ENCODE measurements around the gene SRP9. TPM values are rescaled to one million over a fixed set of nuclear protein-coding genes. Genes with fewer than 3 reads are reported as not detected.
"Not testable (repeated sequence)": the region's sequence is repeated elsewhere in the genome, so short reads cannot be mapped to it uniquely, and the experiment has no call there.

Gene SRP9
- total RNA-seq, 1 experiment from 2014 or later = 306 TPM

DNA sequence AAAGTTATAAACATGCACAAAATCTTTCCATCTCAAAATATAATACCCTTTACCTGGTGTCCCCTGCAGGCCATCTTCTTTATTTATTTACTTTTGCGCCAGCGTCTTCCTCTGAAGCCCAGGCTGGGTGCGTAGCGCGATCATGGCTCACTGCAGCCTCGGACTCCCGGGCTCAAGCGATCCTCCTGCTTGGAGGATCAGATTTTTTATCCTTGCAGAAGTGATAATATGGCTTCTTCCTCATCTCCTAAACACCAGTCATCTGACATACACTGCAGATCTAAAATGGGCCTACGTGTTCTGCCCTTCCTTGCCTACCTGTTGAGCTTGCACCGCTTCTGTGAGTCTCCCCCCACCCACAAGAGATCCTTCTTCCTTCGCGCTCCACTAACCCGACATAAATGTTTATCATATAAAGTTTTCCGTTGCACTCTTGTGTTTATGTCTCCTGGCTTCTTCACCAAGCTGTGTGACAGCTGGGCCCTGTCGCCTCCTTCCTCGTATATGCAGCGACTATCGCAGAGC lies 506 bp upstream of the SRP9 start:
- Histone ChIP-seq H3K9me2 (replicated peaks; ENCODE audit: low read length) (no peaks in the 10 kb centered on the region), H3K9me3 (ENCODE audit: low read length) (no peaks in the 10 kb centered on the region), H3K4me2 (ENCODE audit: low read length) (peak overlapping the region; percentile 90), H3F3A (ENCODE audit: low read length, unreplicated experiment) (peaks cover 9% of the 10 kb centered on the region), H3K36me3 (ENCODE audit: low read depth, low read length) (peaks cover 13% of the 10 kb centered on the region), H3K79me2 (ENCODE audit: low read length) (peaks cover 54% of the 10 kb centered on the region), H3K27me3 (ENCODE audit: low read length) (no peaks in the 10 kb centered on the region), H3K9ac (ENCODE audit: low read length) (peak overlapping the region; percentile 91), H3K27ac (ENCODE audit: low read length) (peak overlapping the region; percentile 37), H4K20me1 (ENCODE audit: low read length) (peaks cover 31% of the 10 kb centered on the region), H2AFZ (ENCODE audit: low read length) (peak overlapping the region; percentile 82), H3K4me3 (ENCODE audit: low read length) (peak overlapping the region; percentile 78), H3K4me1 (ENCODE audit: insufficient read depth, low read length) (peaks cover 50% of the 10 kb centered on the region)
- TF ChIP-seq EZH2phosphoT487 (IDR thresholded peaks at IDR 0.05; ENCODE audit: borderline replicate concordance, low read length) (no peak), EZH2 (IDR thresholded peaks at IDR 0.05; ENCODE audit: low read length, unreplicated experiment) (no peak)
- TF ChIP-seq, protein P1, sequence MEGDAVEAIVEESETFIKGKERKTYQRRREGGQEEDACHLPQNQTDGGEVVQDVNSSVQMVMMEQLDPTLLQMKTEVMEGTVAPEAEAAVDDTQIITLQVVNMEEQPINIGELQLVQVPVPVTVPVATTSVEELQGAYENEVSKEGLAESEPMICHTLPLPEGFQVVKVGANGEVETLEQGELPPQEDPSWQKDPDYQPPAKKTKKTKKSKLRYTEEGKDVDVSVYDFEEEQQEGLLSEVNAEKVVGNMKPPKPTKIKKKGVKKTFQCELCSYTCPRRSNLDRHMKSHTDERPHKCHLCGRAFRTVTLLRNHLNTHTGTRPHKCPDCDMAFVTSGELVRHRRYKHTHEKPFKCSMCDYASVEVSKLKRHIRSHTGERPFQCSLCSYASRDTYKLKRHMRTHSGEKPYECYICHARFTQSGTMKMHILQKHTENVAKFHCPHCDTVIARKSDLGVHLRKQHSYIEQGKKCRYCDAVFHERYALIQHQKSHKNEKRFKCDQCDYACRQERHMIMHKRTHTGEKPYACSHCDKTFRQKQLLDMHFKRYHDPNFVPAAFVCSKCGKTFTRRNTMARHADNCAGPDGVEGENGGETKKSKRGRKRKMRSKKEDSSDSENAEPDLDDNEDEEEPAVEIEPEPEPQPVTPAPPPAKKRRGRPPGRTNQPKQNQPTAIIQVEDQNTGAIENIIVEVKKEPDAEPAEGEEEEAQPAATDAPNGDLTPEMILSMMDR (conservative IDR thresholded peaks at IDR 0.05; ENCODE audit: low read depth, low read length) = no peak
- BruUV-seq (replicated peaks) = no TSS peak
- intact Hi-C loops (cut with micrococcal nuclease) = loop anchor here (1.0 to 5.0 kb wide), 4 partner anchors 33 to 302 kb away; partner anchors contain the start of genes EPHX1 and TMEM63A
- ATAC-seq (peak; percentile 1), DNase-seq (peak; percentile 35)
- CTCF ChIA-PET = interaction anchor here (0.5 to 1.7 kb wide), 10 partner anchors 33 to 296 kb away, joined by 3 to 14 read pairs (median 4); partner anchors contain the start of gene EPHX1
- POLR2A ChIA-PET (ENCODE audit: unreplicated experiment) = interaction anchor here (0.5 to 1.2 kb wide), 5 partner anchors 121 to 285 kb away, joined by 3 to 9 read pairs (median 4); partner anchors contain the start of gene H3-3A

DNA sequence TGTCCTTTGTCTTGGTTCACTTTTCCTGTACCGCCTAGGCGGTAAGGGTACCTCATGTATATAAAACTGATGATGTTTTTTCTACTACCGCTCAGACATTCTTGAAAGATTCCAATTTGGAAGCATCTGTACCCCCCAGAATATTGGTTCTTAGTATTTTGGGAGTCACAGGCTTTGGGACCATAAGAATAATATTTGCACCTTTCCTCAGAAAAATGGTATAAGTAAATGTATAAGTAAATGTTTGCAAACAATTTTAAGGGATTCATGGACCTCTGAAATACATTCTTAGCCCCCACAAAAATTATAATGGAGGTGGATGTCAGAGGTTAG lies 677 bp downstream of the SRP9 start:
- Histone ChIP-seq H4K20me1 (ENCODE audit: low read length) (peaks cover 42% of the 10 kb centered on the region), H3K36me3 (ENCODE audit: low read depth, low read length) (peaks cover 20% of the 10 kb centered on the region), H2AFZ (ENCODE audit: low read length) (peak overlapping the region; percentile 73), H3F3A (ENCODE audit: low read length, unreplicated experiment) (peaks cover 1% of the 10 kb centered on the region), H3K9me3 (ENCODE audit: low read length) (no peaks in the 10 kb centered on the region), H3K27me3 (ENCODE audit: low read length) (no peaks in the 10 kb centered on the region), H3K79me2 (ENCODE audit: low read length) (peaks cover 65% of the 10 kb centered on the region), H3K4me3 (ENCODE audit: low read length) (peak overlapping the region; percentile 78), H3K9ac (ENCODE audit: low read length) (peak overlapping the region; percentile 91), H3K4me1 (ENCODE audit: insufficient read depth, low read length) (peaks cover 41% of the 10 kb centered on the region), H3K9me2 (replicated peaks; ENCODE audit: low read length) (no peaks in the 10 kb centered on the region), H3K27ac (ENCODE audit: low read length) (peak overlapping the region; percentile 84), H3K4me2 (ENCODE audit: low read length) (peak overlapping the region; percentile 90)
- no peak for TF ChIP-seq EZH2phosphoT487 (IDR thresholded peaks at IDR 0.05; ENCODE audit: borderline replicate concordance, low read length)
- TF ChIP-seq EZH2 (IDR thresholded peaks at IDR 0.05; ENCODE audit: low read length, unreplicated experiment) = no peak
- TF ChIP-seq, protein P1 (conservative IDR thresholded peaks at IDR 0.05; ENCODE audit: low read depth, low read length) = no peak
- POLR2A ChIA-PET (ENCODE audit: unreplicated experiment) = interaction anchor here (0.6 to 1.2 kb wide), 6 partner anchors 103 to 318 kb away, joined by 3 to 14 read pairs (median 6); partner anchors contain the start of gene H3-3A
- ATAC-seq (no peak), DNase-seq (no peak)
- intact Hi-C loops (cut with micrococcal nuclease) = loop anchor here (5.0 kb wide), 1 partner anchor 104 kb away; the partner anchor contains the start of gene TMEM63A
- CTCF ChIA-PET = interaction anchor here (0.6 to 1.7 kb wide), 5 partner anchors 32 to 305 kb away, joined by 3 to 11 read pairs (median 4); partner anchors contain the start of gene EPHX1
- BruUV-seq (replicated peaks) = no TSS peak

DNA sequence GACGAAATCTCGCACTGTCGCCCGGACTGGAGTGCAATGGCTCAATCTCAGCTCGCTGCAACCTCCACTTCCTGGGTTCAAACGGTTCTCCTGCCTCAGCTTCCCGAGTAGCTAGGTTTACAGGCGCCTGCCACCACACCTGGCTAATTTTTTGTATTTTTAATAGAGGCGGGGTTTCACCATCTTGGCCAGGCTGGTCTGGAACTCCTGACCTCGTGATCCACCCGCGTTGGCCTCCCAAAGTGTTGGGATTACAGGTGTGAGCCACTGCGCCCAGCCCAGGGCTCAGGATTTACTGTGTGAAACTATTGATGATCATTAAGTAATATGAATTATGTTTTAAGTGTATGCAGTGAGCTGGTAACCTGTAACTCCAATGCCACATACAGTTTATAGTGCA lies 1.5 kb downstream of the SRP9 start:
- POLR2A ChIA-PET (ENCODE audit: unreplicated experiment) = interaction anchor here (0.7 kb wide), 1 partner anchor 159 kb away, joined by 16 read pairs; no protein-coding TSS in a partner anchor
- ATAC-seq; H3F3A ChIP-seq (ENCODE audit: low read length, unreplicated experiment); DNase-seq; H2AFZ ChIP-seq (ENCODE audit: low read length); H3K9me2 ChIP-seq (replicated peaks; ENCODE audit: low read length); CTCF ChIA-PET; H3K27ac ChIP-seq (ENCODE audit: low read length); H3K27me3 ChIP-seq (ENCODE audit: low read length); H3K9me3 ChIP-seq (ENCODE audit: low read length); BruUV-seq (replicated peaks): not testable (repeated sequence)
- H3K4me2 ChIP-seq (ENCODE audit: low read length) = peak overlapping the region; percentile 90
- intact Hi-C loops (cut with micrococcal nuclease) = loop anchor here (5.0 kb wide), 1 partner anchor 103 kb away; the partner anchor contains the start of gene TMEM63A
- H3K9ac ChIP-seq (ENCODE audit: low read length) = peak overlapping the region; percentile 91
- H3K4me1 ChIP-seq (ENCODE audit: insufficient read depth, low read length) = peaks cover 32% of the 10 kb centered on the region
- peak overlapping the region; percentile 78 for H3K4me3 ChIP-seq (ENCODE audit: low read length)
- H3K79me2 ChIP-seq (ENCODE audit: low read length) = peaks cover 74% of the 10 kb centered on the region
- peaks cover 28% of the 10 kb centered on the region for H3K36me3 ChIP-seq (ENCODE audit: low read depth, low read length)
- peaks cover 47% of the 10 kb centered on the region for H4K20me1 ChIP-seq (ENCODE audit: low read length)
